ENCODE results near the gene ARAP2. TPM values are rescaled to one million over a fixed set of nuclear protein-coding genes. Genes with fewer than 3 reads are reported as not detected.

ARAP2 gene
- total RNA-seq, 1 donor from 2014 or later = 59.1 TPM

- DNase-seq = no peak
- Mint-ChIP-seq H3K4me3 (no peak overlapping the region), H3K9me3 (no peaks in the 10 kb centered on the region), H3K27ac (no peak overlapping the region), H3K36me3 (ENCODE audit: low read depth) (peaks cover 11% of the 10 kb centered on the region), H3K27me3 (no peaks in the 10 kb centered on the region), H3K4me1 (peaks cover 67% of the 10 kb centered on the region)
- CTCF ChIA-PET = no interaction called here
- TF ChIP-seq CTCF (IDR thresholded peaks at IDR 0.05) = no peak
- intact Hi-C loops (cut with micrococcal nuclease) = no loop called here
- POLR2A ChIA-PET = interaction anchor here (2.0 kb wide), 1 partner anchor 22 kb away, joined by 8 read pairs; the partner anchor contains the start of gene ARAP2
- no peak for ATAC-seq (ENCODE audit: low read depth)
Observed at GRCh38 chr4:36222702-36223101, 21.6 kb downstream of the ARAP2 start.

- ChIA-PET POLR2A (no interaction called here), CTCF (no interaction called here)
- DNase-seq (no peak), ATAC-seq (ENCODE audit: low read depth) (no peak)
- H3K9me3 Mint-ChIP-seq = no peaks in the 10 kb centered on the region
- no peak overlapping the region for H3K4me3 Mint-ChIP-seq
- H3K27me3 Mint-ChIP-seq = no peaks in the 10 kb centered on the region
- H3K27ac Mint-ChIP-seq = no peak overlapping the region
- H3K4me1 Mint-ChIP-seq = peaks cover 51% of the 10 kb centered on the region
- H3K36me3 Mint-ChIP-seq (ENCODE audit: low read depth) = peaks cover 12% of the 10 kb centered on the region
- TF ChIP-seq CTCF (IDR thresholded peaks at IDR 0.05) = no peak
- intact Hi-C loops (cut with micrococcal nuclease) = loop anchor here (2.0 kb wide), 1 partner anchor 20 kb away; no protein-coding TSS in a partner anchor
Observed at GRCh38 chr4:36220776-36221175, 23.5 kb downstream of the ARAP2 start.

- H3K4me3 Mint-ChIP-seq = peak overlapping the region; percentile 0
- TF ChIP-seq CTCF (IDR thresholded peaks at IDR 0.05) = no peak
- intact Hi-C loops (cut with micrococcal nuclease) = no loop called here
- peak overlapping the region; percentile 54 for H3K27ac Mint-ChIP-seq
- no peaks in the 10 kb centered on the region for H3K27me3 Mint-ChIP-seq
- ATAC-seq (ENCODE audit: low read depth) (peak; percentile 28), DNase-seq (no peak)
- peaks cover 17% of the 10 kb centered on the region for H3K36me3 Mint-ChIP-seq (ENCODE audit: low read depth)
- ChIA-PET POLR2A (interaction anchor here (1.3 kb wide), 1 partner anchor 13 kb away, joined by 3 read pairs; no protein-coding TSS in a partner anchor), CTCF (interaction anchor here (1.8 kb wide), 1 partner anchor 182 kb away, joined by 5 read pairs; no protein-coding TSS in a partner anchor)
- H3K9me3 Mint-ChIP-seq = no peaks in the 10 kb centered on the region
- H3K4me1 Mint-ChIP-seq = peaks cover 38% of the 10 kb centered on the region
Observed at GRCh38 chr4:36218121-36218520, 26.2 kb downstream of the ARAP2 start.

- peaks cover 35% of the 10 kb centered on the region for H3K36me3 Mint-ChIP-seq (ENCODE audit: low read depth)
- H3K4me3 Mint-ChIP-seq = no peak overlapping the region
- H3K4me1 Mint-ChIP-seq = peaks cover 28% of the 10 kb centered on the region
- POLR2A ChIA-PET = no interaction called here
- H3K27ac Mint-ChIP-seq = no peak overlapping the region
- H3K27me3 Mint-ChIP-seq = no peaks in the 10 kb centered on the region
- CTCF ChIA-PET = interaction anchor here (0.7 kb wide), 1 partner anchor 10 kb away, joined by 4 read pairs; no protein-coding TSS in a partner anchor
- H3K9me3 Mint-ChIP-seq = no peaks in the 10 kb centered on the region
- DNase-seq (no peak), ATAC-seq (ENCODE audit: low read depth) (no peak)
- intact Hi-C loops (cut with micrococcal nuclease) = no loop called here
- TF ChIP-seq CTCF (IDR thresholded peaks at IDR 0.05) = no peak
Observed at GRCh38 chr4:36215627-36216026, 28.7 kb downstream of the ARAP2 start.

- no peaks in the 10 kb centered on the region for H3K9me3 Mint-ChIP-seq
- peaks cover 39% of the 10 kb centered on the region for H3K36me3 Mint-ChIP-seq (ENCODE audit: low read depth)
- intact Hi-C loops (cut with micrococcal nuclease) = no loop called here
- no peak overlapping the region for H3K27ac Mint-ChIP-seq
- DNase-seq (no peak), ATAC-seq (ENCODE audit: low read depth) (no peak)
- ChIA-PET CTCF (interaction anchor here (1.1 to 1.4 kb wide), 2 partner anchors 21 to 185 kb away, joined by 3 to 5 read pairs; no protein-coding TSS in a partner anchor), POLR2A (no interaction called here)
- no peaks in the 10 kb centered on the region for H3K27me3 Mint-ChIP-seq
- no peak overlapping the region for H3K4me3 Mint-ChIP-seq
- no peak for TF ChIP-seq CTCF (IDR thresholded peaks at IDR 0.05)
- H3K4me1 Mint-ChIP-seq = peaks cover 27% of the 10 kb centered on the region
Observed at GRCh38 chr4:36214735-36215485, 29.4 kb downstream of the ARAP2 start.
